ENCODE results near the gene AAMP. TPM values are rescaled to one million over a fixed set of nuclear protein-coding genes. Genes with fewer than 3 reads are reported as not detected.

Gene AAMP
- polyA plus RNA-seq, 1 donor from 2014 or later = 249 TPM

- H3K4me3 ChIP-seq (ENCODE audit: low read length) = no peak overlapping the region
- H3K9ac ChIP-seq (ENCODE audit: low read length) = no peak overlapping the region
- H2AFZ ChIP-seq (ENCODE audit: low read depth, low read length) = no peak overlapping the region
- no peaks in the 10 kb centered on the region for H3F3A ChIP-seq (ENCODE audit: insufficient read depth, low read length, poor library complexity, severe bottlenecking)
- no peaks in the 10 kb centered on the region for H3K36me3 ChIP-seq (ENCODE audit: insufficient read depth, low read length)
- TF ChIP-seq EP300 (conservative IDR thresholded peaks at IDR 0.05; ENCODE audit: poor library complexity, severe bottlenecking) = no peak
- TF ChIP-seq EZH2 (IDR thresholded peaks at IDR 0.05; ENCODE audit: borderline replicate concordance, insufficient read depth, low read length, poor library complexity, severe bottlenecking) = no peak
- TF ChIP-seq RAD21 (conservative IDR thresholded peaks at IDR 0.05) = no peak
- TF ChIP-seq, protein P1, sequence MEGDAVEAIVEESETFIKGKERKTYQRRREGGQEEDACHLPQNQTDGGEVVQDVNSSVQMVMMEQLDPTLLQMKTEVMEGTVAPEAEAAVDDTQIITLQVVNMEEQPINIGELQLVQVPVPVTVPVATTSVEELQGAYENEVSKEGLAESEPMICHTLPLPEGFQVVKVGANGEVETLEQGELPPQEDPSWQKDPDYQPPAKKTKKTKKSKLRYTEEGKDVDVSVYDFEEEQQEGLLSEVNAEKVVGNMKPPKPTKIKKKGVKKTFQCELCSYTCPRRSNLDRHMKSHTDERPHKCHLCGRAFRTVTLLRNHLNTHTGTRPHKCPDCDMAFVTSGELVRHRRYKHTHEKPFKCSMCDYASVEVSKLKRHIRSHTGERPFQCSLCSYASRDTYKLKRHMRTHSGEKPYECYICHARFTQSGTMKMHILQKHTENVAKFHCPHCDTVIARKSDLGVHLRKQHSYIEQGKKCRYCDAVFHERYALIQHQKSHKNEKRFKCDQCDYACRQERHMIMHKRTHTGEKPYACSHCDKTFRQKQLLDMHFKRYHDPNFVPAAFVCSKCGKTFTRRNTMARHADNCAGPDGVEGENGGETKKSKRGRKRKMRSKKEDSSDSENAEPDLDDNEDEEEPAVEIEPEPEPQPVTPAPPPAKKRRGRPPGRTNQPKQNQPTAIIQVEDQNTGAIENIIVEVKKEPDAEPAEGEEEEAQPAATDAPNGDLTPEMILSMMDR (IDR thresholded peaks at IDR 0.05; ENCODE audit: poor library complexity, severe bottlenecking) = no peak
- TF ChIP-seq, protein P2, sequence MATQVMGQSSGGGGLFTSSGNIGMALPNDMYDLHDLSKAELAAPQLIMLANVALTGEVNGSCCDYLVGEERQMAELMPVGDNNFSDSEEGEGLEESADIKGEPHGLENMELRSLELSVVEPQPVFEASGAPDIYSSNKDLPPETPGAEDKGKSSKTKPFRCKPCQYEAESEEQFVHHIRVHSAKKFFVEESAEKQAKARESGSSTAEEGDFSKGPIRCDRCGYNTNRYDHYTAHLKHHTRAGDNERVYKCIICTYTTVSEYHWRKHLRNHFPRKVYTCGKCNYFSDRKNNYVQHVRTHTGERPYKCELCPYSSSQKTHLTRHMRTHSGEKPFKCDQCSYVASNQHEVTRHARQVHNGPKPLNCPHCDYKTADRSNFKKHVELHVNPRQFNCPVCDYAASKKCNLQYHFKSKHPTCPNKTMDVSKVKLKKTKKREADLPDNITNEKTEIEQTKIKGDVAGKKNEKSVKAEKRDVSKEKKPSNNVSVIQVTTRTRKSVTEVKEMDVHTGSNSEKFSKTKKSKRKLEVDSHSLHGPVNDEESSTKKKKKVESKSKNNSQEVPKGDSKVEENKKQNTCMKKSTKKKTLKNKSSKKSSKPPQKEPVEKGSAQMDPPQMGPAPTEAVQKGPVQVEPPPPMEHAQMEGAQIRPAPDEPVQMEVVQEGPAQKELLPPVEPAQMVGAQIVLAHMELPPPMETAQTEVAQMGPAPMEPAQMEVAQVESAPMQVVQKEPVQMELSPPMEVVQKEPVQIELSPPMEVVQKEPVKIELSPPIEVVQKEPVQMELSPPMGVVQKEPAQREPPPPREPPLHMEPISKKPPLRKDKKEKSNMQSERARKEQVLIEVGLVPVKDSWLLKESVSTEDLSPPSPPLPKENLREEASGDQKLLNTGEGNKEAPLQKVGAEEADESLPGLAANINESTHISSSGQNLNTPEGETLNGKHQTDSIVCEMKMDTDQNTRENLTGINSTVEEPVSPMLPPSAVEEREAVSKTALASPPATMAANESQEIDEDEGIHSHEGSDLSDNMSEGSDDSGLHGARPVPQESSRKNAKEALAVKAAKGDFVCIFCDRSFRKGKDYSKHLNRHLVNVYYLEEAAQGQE (IDR thresholded peaks at IDR 0.05; ENCODE audit: borderline replicate concordance) = no peak
- TF ChIP-seq MXI1 (conservative IDR thresholded peaks at IDR 0.05; ENCODE audit: poor library complexity, severe bottlenecking) = no peak
- no peak for TF ChIP-seq POLR2AphosphoS5 (IDR thresholded peaks at IDR 0.05)
- no peak for TF ChIP-seq TAF1 (IDR thresholded peaks at IDR 0.05; ENCODE audit: low read depth)
- TF ChIP-seq SMC3 (conservative IDR thresholded peaks at IDR 0.05; ENCODE audit: poor library complexity) = no peak
- no peak overlapping the region for H3K27ac ChIP-seq (ENCODE audit: low read length)
- no peaks in the 10 kb centered on the region for H3K9me2 ChIP-seq (ENCODE audit: insufficient read depth, low read length)
- peaks cover 9% of the 10 kb centered on the region for H3K79me2 ChIP-seq (replicated peaks; ENCODE audit: insufficient read depth, low read length)
- no peaks in the 10 kb centered on the region for H4K20me1 ChIP-seq (ENCODE audit: insufficient read depth)
- no peaks in the 10 kb centered on the region for H3K27me3 ChIP-seq (ENCODE audit: insufficient read depth, low read depth, low read length)
- no peaks in the 10 kb centered on the region for H3K9me3 ChIP-seq (ENCODE audit: low read length)
- H3K4me2 ChIP-seq (ENCODE audit: low read length) = no peak overlapping the region
Measured at GRCh38 chr2:218266316-218266979, 3.5 kb downstream of the AAMP start.

DNA sequence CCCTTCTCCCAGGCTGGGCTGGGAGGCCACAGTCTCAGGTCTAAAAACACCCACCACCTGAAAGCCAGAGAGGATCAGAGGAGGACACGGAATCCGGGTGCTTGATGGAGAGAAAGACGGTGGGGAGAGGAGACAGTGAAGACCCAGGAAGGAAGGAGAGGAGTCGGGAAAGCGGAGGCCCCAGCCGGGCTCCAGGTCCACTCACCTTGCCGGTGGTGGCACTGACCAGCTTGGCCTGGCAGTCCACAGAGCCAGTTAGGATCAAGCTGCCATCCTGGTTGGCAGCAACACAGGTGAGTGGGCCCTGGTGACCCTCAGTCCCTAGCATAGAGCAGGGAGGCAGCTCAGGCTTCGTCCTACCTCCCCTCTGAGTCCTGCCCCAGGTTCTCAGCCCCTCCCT, 4.3 kb downstream of the AAMP start:
- H4K20me1 ChIP-seq (ENCODE audit: insufficient read depth) = no peaks in the 10 kb centered on the region
- no peaks in the 10 kb centered on the region for H3K9me3 ChIP-seq (ENCODE audit: low read length)
- no peak overlapping the region for H2AFZ ChIP-seq (ENCODE audit: low read depth, low read length)
- no peaks in the 10 kb centered on the region for H3K9me2 ChIP-seq (ENCODE audit: insufficient read depth, low read length)
- H3K27ac ChIP-seq (ENCODE audit: low read length) = no peak overlapping the region
- no peak overlapping the region for H3K4me2 ChIP-seq (ENCODE audit: low read length)
- H3K27me3 ChIP-seq (ENCODE audit: insufficient read depth, low read depth, low read length) = no peaks in the 10 kb centered on the region
- no peaks in the 10 kb centered on the region for H3K36me3 ChIP-seq (ENCODE audit: insufficient read depth, low read length)
- no peak overlapping the region for H3K4me3 ChIP-seq (ENCODE audit: low read length)
- H3K79me2 ChIP-seq (replicated peaks; ENCODE audit: insufficient read depth, low read length) = peaks cover 9% of the 10 kb centered on the region
- TF ChIP-seq EZH2 (IDR thresholded peaks at IDR 0.05; ENCODE audit: borderline replicate concordance, insufficient read depth, low read length, poor library complexity, severe bottlenecking) (no peak), SMC3 (conservative IDR thresholded peaks at IDR 0.05; ENCODE audit: poor library complexity) (no peak), RAD21 (conservative IDR thresholded peaks at IDR 0.05) (no peak), TAF1 (IDR thresholded peaks at IDR 0.05; ENCODE audit: low read depth) (no peak), POLR2AphosphoS5 (IDR thresholded peaks at IDR 0.05) (no peak), EP300 (conservative IDR thresholded peaks at IDR 0.05; ENCODE audit: poor library complexity, severe bottlenecking) (no peak), MXI1 (conservative IDR thresholded peaks at IDR 0.05; ENCODE audit: poor library complexity, severe bottlenecking) (no peak)
- TF ChIP-seq, protein P1 (IDR thresholded peaks at IDR 0.05; ENCODE audit: poor library complexity, severe bottlenecking) = no peak
- TF ChIP-seq, protein P2 (IDR thresholded peaks at IDR 0.05; ENCODE audit: borderline replicate concordance) = no peak
- H3K9ac ChIP-seq (ENCODE audit: low read length) = no peak overlapping the region
- H3F3A ChIP-seq (ENCODE audit: insufficient read depth, low read length, poor library complexity, severe bottlenecking) = no peaks in the 10 kb centered on the region
